22Rv1 (cell line): ENCODE measurements around the gene TRANK1.

ENCODE experiments used
- ZFX ChIP-seq: fragments of 450-650 bp; IDR thresholded peaks from 2 replicates; pipeline ENCODE4 v1.6.1; 2017; ENCODE audit warnings: antibody characterized with exemption, borderline replicate concordance
- TF ChIP-seq, protein P1 (sequence below): fragments of 450-650 bp; IDR thresholded peaks from 2 replicates; pipeline ENCODE4 v1.5.1; 2017; ENCODE audit warnings: mild to moderate bottlenecking

DNA sequence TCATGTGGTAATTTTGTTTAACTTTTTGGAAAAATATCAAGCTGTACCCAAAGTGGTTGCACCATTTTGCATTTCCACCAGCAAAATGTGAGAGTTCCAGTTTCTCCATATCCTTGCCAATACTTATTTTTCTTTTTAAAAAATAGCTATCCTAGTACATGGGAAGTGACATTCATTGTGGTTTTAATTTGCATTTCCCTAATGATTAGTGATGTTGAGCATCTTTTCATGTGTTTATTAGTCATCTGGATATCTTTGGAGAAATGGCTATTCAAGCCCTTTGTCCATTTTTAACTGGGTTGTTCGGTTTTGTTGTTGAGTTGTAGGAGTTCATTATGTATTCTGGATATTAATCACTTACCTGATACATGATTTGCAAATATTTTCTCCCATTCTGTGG is 19.5 kb upstream of the TRANK1 start:
- TF ChIP-seq, protein P1, sequence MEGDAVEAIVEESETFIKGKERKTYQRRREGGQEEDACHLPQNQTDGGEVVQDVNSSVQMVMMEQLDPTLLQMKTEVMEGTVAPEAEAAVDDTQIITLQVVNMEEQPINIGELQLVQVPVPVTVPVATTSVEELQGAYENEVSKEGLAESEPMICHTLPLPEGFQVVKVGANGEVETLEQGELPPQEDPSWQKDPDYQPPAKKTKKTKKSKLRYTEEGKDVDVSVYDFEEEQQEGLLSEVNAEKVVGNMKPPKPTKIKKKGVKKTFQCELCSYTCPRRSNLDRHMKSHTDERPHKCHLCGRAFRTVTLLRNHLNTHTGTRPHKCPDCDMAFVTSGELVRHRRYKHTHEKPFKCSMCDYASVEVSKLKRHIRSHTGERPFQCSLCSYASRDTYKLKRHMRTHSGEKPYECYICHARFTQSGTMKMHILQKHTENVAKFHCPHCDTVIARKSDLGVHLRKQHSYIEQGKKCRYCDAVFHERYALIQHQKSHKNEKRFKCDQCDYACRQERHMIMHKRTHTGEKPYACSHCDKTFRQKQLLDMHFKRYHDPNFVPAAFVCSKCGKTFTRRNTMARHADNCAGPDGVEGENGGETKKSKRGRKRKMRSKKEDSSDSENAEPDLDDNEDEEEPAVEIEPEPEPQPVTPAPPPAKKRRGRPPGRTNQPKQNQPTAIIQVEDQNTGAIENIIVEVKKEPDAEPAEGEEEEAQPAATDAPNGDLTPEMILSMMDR = no peak
- TF ChIP-seq ZFX = no peak
